ENCODE measurements around the gene MISP.
"Not testable (repeated sequence)": the region's sequence is repeated elsewhere in the genome, so short reads cannot be mapped to it uniquely, and the experiment has no call there.

Gene MISP

GRCh38 chr19:728011-728410 is 22.9 kb upstream of the MISP start:
- Histone ChIP-seq H3K27me3 (ENCODE audit: insufficient read depth, low read length) (no peaks in the 10 kb centered on the region), H3K23ac (ENCODE audit: low read length) (no peak overlapping the region), H2BK5ac (ENCODE audit: low read depth, low read length, poor library complexity) (no peak overlapping the region), H3K4ac (ENCODE audit: low read depth, low read length) (no peak overlapping the region), H3K79me1 (ENCODE audit: low read length) (no peaks in the 10 kb centered on the region), H3K14ac (ENCODE audit: low read length) (no peak overlapping the region), H2AFZ (ENCODE audit: insufficient read depth, low read length, poor library complexity) (no peak overlapping the region), H3K4me2 (ENCODE audit: low read length) (no peak overlapping the region), H3K9me3 (ENCODE audit: insufficient read depth, low read depth, low read length) (no peaks in the 10 kb centered on the region), H3K36me3 (ENCODE audit: control insufficient read depth in 1 of 2, insufficient read depth in 2 of 2, low read length in 2 of 2) (peaks cover 0 to 2% of the 10 kb centered on the region in 2 experiments), H2BK120ac (ENCODE audit: insufficient read depth, low read length, poor library complexity) (no peak overlapping the region), H4K12ac (ENCODE audit: low read depth, low read length) (no peak overlapping the region), H4K8ac (ENCODE audit: low read depth, low read length) (no peak overlapping the region), H4K91ac (ENCODE audit: low read depth, low read length) (no peak overlapping the region), H3K18ac (ENCODE audit: low read length) (no peak overlapping the region), H3K79me2 (ENCODE audit: control insufficient read depth, insufficient read depth, low read length, poor library complexity) (no peaks in the 10 kb centered on the region), H3K9ac (ENCODE audit: low read length) (no peak overlapping the region), H3K4me3 (ENCODE audit: low read depth, low read length) (no peak overlapping the region), H2AK5ac (ENCODE audit: low read length) (no peak overlapping the region), H2BK12ac (ENCODE audit: low read length) (no peak overlapping the region), H3K27ac (ENCODE audit: low read depth, low read length) (no peak overlapping the region), H3K4me1 (ENCODE audit: control insufficient read depth in 1 of 2, insufficient read depth in 2 of 2, low read length in 2 of 2) (no peaks in the 10 kb centered on the region)
- DNase-seq = no peak
- WGBS (ENCODE audit: extremely low coverage, insufficient coverage, insufficient read length) = no CpG with 5 or more reads among the region's 26 CpGs

GRCh38 chr19:729564-729963 is 21.3 kb upstream of the MISP start:
- not testable (repeated sequence) for H2BK12ac ChIP-seq (ENCODE audit: low read length)
- no CpG with 5 or more reads among the region's 15 CpGs for WGBS (ENCODE audit: extremely low coverage, insufficient coverage, insufficient read length)

GRCh38 chr19:729965-730668 is 20.8 kb upstream of the MISP start:
- no peak overlapping the region for H3K23ac ChIP-seq (ENCODE audit: low read length)
- H2AK5ac ChIP-seq (ENCODE audit: low read length) = no peak overlapping the region
- no peak overlapping the region for H2BK5ac ChIP-seq (ENCODE audit: low read depth, low read length, poor library complexity)
- no peak overlapping the region for H3K18ac ChIP-seq (ENCODE audit: low read length)
- no peak overlapping the region for H3K27ac ChIP-seq (ENCODE audit: low read depth, low read length)
- no peaks in the 10 kb centered on the region for H3K79me2 ChIP-seq (ENCODE audit: control insufficient read depth, insufficient read depth, low read length, poor library complexity)
- H3K4me3 ChIP-seq (ENCODE audit: low read depth, low read length) = no peak overlapping the region
- DNase-seq = no peak
- H4K12ac ChIP-seq (ENCODE audit: low read depth, low read length) = no peak overlapping the region
- no peak overlapping the region for H2AFZ ChIP-seq (ENCODE audit: insufficient read depth, low read length, poor library complexity)
- H3K4me2 ChIP-seq (ENCODE audit: low read length) = no peak overlapping the region
- H2BK12ac ChIP-seq (ENCODE audit: low read length) = no peak overlapping the region
- H3K4me1 ChIP-seq (ENCODE audit: control insufficient read depth in 1 of 2, insufficient read depth in 2 of 2, low read length in 2 of 2) = no peaks in the 10 kb centered on the region
- no peak overlapping the region for H4K91ac ChIP-seq (ENCODE audit: low read depth, low read length)
- no peak overlapping the region for H3K9ac ChIP-seq (ENCODE audit: low read length)
- H3K27me3 ChIP-seq (ENCODE audit: insufficient read depth, low read length) = no peaks in the 10 kb centered on the region
- H4K8ac ChIP-seq (ENCODE audit: low read depth, low read length) = no peak overlapping the region
- peaks cover 0 to 2% of the 10 kb centered on the region in 2 experiments for H3K36me3 ChIP-seq (ENCODE audit: control insufficient read depth in 1 of 2, insufficient read depth in 2 of 2, low read length in 2 of 2)
- no peak overlapping the region for H3K14ac ChIP-seq (ENCODE audit: low read length)
- H2BK120ac ChIP-seq (ENCODE audit: insufficient read depth, low read length, poor library complexity) = no peak overlapping the region
- WGBS (ENCODE audit: extremely low coverage, insufficient coverage, insufficient read length) = no CpG with 5 or more reads among the region's 14 CpGs
- no peak overlapping the region for H3K4ac ChIP-seq (ENCODE audit: low read depth, low read length)
- H3K9me3 ChIP-seq (ENCODE audit: insufficient read depth, low read depth, low read length) = no peaks in the 10 kb centered on the region
- no peaks in the 10 kb centered on the region for H3K79me1 ChIP-seq (ENCODE audit: low read length)

More at GRCh38 chr19:729564-729963, 21.3 kb upstream of the MISP start:
- H4K12ac ChIP-seq (ENCODE audit: low read depth, low read length); H2AK5ac ChIP-seq (ENCODE audit: low read length); H3K23ac ChIP-seq (ENCODE audit: low read length); H3K18ac ChIP-seq (ENCODE audit: low read length); H2BK5ac ChIP-seq (ENCODE audit: low read depth, low read length, poor library complexity); H3K4me2 ChIP-seq (ENCODE audit: low read length); DNase-seq; H3K14ac ChIP-seq (ENCODE audit: low read length); H3K79me2 ChIP-seq (ENCODE audit: control insufficient read depth, insufficient read depth, low read length, poor library complexity); H3K79me1 ChIP-seq (ENCODE audit: low read length); H3K36me3 ChIP-seq (ENCODE audit: control insufficient read depth in 1 of 2, insufficient read depth in 2 of 2, low read length in 2 of 2); H4K8ac ChIP-seq (ENCODE audit: low read depth, low read length); H3K27me3 ChIP-seq (ENCODE audit: insufficient read depth, low read length); H3K9me3 ChIP-seq (ENCODE audit: insufficient read depth, low read depth, low read length); H3K4me3 ChIP-seq (ENCODE audit: low read depth, low read length); H4K91ac ChIP-seq (ENCODE audit: low read depth, low read length); H2AFZ ChIP-seq (ENCODE audit: insufficient read depth, low read length, poor library complexity); H3K4ac ChIP-seq (ENCODE audit: low read depth, low read length); H3K4me1 ChIP-seq (ENCODE audit: control insufficient read depth in 1 of 2, insufficient read depth in 2 of 2, low read length in 2 of 2); H3K9ac ChIP-seq (ENCODE audit: low read length); H2BK120ac ChIP-seq (ENCODE audit: insufficient read depth, low read length, poor library complexity); H3K27ac ChIP-seq (ENCODE audit: low read depth, low read length): not testable (repeated sequence)

- H3K4me3 ChIP-seq (ENCODE audit: low read depth, low read length) = no peak overlapping the region
- H3K9me3 ChIP-seq (ENCODE audit: insufficient read depth, low read depth, low read length) = no peaks in the 10 kb centered on the region
- no peak overlapping the region for H3K27ac ChIP-seq (ENCODE audit: low read depth, low read length)
- no peak for DNase-seq
- no peak overlapping the region for H4K91ac ChIP-seq (ENCODE audit: low read depth, low read length)
- no peak overlapping the region for H3K4me2 ChIP-seq (ENCODE audit: low read length)
- H3K18ac ChIP-seq (ENCODE audit: low read length) = no peak overlapping the region
- no peak overlapping the region for H3K23ac ChIP-seq (ENCODE audit: low read length)
- peaks cover 0 to 2% of the 10 kb centered on the region in 2 experiments for H3K36me3 ChIP-seq (ENCODE audit: control insufficient read depth in 1 of 2, insufficient read depth in 2 of 2, low read length in 2 of 2)
- H2BK5ac ChIP-seq (ENCODE audit: low read depth, low read length, poor library complexity) = no peak overlapping the region
- H3K27me3 ChIP-seq (ENCODE audit: insufficient read depth, low read length) = no peaks in the 10 kb centered on the region
- no peaks in the 10 kb centered on the region for H3K79me1 ChIP-seq (ENCODE audit: low read length)
- H4K12ac ChIP-seq (ENCODE audit: low read depth, low read length) = no peak overlapping the region
- no CpG with 5 or more reads among the region's 16 CpGs for WGBS (ENCODE audit: extremely low coverage, insufficient coverage, insufficient read length)
- H2AK5ac ChIP-seq (ENCODE audit: low read length) = no peak overlapping the region
- no peak overlapping the region for H2BK120ac ChIP-seq (ENCODE audit: insufficient read depth, low read length, poor library complexity)
- H3K14ac ChIP-seq (ENCODE audit: low read length) = no peak overlapping the region
- H2BK12ac ChIP-seq (ENCODE audit: low read length) = no peak overlapping the region
- no peak overlapping the region for H4K8ac ChIP-seq (ENCODE audit: low read depth, low read length)
- H3K4ac ChIP-seq (ENCODE audit: low read depth, low read length) = no peak overlapping the region
- no peak overlapping the region for H2AFZ ChIP-seq (ENCODE audit: insufficient read depth, low read length, poor library complexity)
- no peaks in the 10 kb centered on the region for H3K4me1 ChIP-seq (ENCODE audit: control insufficient read depth in 1 of 2, insufficient read depth in 2 of 2, low read length in 2 of 2)
- no peak overlapping the region for H3K9ac ChIP-seq (ENCODE audit: low read length)
- no peaks in the 10 kb centered on the region for H3K79me2 ChIP-seq (ENCODE audit: control insufficient read depth, insufficient read depth, low read length, poor library complexity)
Observed at GRCh38 chr19:731000-731399, 19.9 kb upstream of the MISP start.

Measured in trophoblast cell (in vitro differentiated cells and primary cell).